HG02884 (cell line): Measurements from ENCODE around the gene PCCA.
"Not testable (repeated sequence)": the region's sequence is repeated elsewhere in the genome, so short reads cannot be mapped to it uniquely, and the experiment has no call there.

Source experiments
- ATAC-seq: cut with Tn5 transposase; IDR thresholded peaks from one replicate; pipeline ENCODE4 v1.9.1; 2021; ENCODE audit warnings: mild to moderate bottlenecking, moderate library complexity; ENCODE audit not compliant: unreplicated experiment

PCCA gene

GRCh38 chr13:100139817-100140216 lies 50.9 kb downstream of the PCCA start:
- no peak for ATAC-seq

- no peak for ATAC-seq
These were observed 51.5 kb downstream of the PCCA start for GRCh38 chr13:100140441-100140840.

DNA sequence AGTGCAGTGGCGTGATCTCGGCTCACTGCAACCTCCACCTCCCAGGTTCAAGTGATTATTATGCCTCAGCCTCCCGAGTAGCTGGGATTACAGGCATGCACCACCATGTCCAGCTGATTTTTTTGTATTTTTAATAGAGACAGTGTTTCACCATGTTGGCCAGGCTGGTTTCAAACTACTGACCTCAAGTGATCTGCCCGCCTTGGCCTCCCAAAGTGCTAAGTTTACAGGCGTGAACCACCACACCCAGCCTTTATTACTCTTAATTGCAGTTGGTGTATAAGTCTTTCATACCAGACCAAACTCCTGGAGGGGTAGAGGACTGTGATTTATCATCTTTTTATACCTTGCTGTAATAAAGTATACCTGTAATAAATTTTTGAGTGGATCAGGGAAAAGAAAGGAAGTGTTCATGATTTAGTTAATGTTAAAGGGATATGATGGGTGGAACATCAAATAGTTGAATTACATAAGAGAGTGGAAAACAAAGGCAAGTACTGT lies 52.6 kb downstream of the PCCA start:
- ATAC-seq, result not testable (repeated sequence)

- no peak for ATAC-seq
These were observed 57.6 kb downstream of the PCCA start for GRCh38 chr13:100146534-100146933.

DNA sequence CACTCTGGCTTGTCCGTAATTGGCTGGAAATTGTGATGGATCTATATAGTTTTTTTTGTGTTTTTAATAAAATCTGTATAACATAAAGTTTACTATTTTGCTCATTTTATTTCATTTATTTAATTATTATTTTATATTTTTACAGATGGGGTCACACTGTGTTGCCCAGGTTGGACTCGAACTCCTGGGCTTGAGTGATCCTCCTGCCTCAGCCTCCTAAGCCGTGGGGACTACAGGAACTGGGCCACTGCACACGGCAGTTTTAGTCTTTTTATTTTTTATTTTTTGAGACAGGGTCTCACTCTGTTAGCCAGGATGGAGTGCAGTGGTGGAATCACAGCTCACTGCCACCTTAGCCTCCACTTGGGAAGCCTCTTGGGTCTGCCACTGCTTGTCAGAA lies 58.9 kb downstream of the PCCA start:
- ATAC-seq, result no peak

- ATAC-seq, result no peak
These were observed 59.5 kb downstream of the PCCA start for GRCh38 chr13:100148422-100148821.

- ATAC-seq, result no peak
These were observed 60.5 kb downstream of the PCCA start for GRCh38 chr13:100149389-100149788.

- ATAC-seq, result not testable (repeated sequence)
These were observed 61.8 kb downstream of the PCCA start for GRCh38 chr13:100150711-100151110.

- no peak for ATAC-seq
These were observed 66.0 kb downstream of the PCCA start for GRCh38 chr13:100154842-100155416.

GRCh38 chr13:100156788-100157187 lies 67.9 kb downstream of the PCCA start:
- ATAC-seq, result no peak

DNA sequence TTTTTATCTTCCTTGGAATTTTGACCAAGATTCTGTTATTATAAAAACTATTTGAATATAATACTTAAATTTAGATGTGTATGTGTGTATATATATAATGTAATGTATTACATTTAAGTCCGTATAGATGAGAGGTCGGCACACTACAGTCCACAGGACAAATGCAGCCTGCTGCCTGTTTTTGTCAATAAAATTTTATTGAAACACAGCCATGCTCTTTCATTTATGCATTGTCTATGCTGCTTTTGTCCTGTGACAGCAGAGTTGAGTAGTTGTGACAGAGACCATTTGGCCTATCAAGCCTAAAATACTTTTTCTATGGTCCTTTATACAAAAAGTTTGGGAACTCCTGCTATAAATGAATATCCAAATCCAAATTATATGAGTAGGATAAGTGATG lies 69.7 kb downstream of the PCCA start:
- ATAC-seq, result no peak

GRCh38 chr13:100159584-100159983 lies 70.7 kb downstream of the PCCA start:
- ATAC-seq, result no peak

DNA sequence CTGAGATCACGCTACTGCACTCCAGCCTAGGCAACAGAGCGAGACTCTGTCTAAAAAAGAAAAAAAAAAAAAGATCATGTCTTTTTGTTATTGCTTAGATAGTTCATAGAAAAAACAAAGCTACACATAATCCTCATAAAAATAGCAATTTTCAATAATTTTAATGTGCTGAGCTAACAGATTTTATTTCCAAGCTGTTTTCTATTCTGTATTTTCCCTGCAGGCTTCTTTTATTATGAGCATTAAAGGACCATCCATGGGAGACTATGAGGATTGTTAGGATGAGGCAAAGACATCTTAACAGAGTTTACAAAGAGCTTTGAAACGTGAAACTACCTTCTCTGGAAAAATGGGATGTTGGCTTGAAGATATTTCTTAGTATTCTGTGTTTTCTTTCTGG lies 71.6 kb downstream of the PCCA start:
- ATAC-seq, result no peak

DNA sequence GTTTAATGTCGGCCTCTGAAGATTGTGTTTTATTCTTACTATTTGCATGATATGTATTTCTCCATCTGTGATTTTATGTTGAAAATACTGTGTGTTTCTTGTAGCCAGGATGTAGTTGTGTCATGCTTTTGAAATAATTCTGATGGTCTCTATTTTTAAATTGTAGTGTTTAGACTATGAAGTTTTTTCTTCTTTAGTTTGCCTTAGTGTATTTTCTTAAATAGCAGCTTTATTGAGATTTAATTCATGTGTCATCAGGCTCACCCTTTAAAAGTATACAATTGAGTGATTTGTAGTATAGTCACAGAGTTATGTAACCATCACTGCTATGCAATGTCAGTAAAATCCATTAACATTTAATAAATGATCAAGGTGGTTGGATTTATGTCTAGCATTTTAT lies 74.5 kb downstream of the PCCA start:
- no peak for ATAC-seq

DNA sequence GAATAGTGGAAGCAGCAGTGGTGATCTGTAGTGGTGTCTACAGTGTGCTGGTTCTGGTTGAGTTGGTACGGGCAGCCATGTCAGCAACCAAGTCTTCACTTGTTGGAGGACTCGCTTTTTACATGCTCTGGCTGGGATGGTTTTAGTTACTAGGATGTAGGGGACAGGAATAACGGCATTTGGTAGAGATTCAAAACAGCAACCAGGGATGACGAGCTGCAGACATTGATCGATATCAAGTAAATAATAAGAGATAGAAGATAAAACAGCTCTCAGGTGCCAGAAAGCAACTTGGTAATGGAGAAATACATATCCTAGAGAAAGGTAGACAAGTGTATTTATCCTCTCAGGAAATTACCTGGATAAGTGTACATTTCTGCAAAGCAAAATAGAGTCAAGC lies 84.3 kb downstream of the PCCA start:
- ATAC-seq, result no peak

DNA sequence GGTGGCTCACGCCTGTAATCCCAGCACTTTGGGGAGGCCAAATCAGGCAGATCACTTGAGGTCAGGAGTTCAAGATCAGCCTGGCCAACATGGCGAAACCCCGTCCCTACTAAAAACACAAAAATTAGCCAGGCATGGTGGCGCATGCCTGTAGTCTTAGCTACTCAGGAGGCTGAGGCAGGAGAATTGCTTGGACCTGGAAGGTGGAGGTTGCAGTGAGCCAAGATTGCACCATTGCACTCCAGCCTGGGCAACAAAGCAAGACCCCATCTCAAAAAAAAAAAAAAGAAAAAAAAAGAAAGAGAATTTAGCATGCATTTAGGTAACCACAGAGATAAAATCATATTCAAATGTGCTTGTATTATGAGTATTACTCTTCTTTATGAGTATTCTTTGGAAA lies 85.6 kb downstream of the PCCA start:
- not testable (repeated sequence) for ATAC-seq

DNA sequence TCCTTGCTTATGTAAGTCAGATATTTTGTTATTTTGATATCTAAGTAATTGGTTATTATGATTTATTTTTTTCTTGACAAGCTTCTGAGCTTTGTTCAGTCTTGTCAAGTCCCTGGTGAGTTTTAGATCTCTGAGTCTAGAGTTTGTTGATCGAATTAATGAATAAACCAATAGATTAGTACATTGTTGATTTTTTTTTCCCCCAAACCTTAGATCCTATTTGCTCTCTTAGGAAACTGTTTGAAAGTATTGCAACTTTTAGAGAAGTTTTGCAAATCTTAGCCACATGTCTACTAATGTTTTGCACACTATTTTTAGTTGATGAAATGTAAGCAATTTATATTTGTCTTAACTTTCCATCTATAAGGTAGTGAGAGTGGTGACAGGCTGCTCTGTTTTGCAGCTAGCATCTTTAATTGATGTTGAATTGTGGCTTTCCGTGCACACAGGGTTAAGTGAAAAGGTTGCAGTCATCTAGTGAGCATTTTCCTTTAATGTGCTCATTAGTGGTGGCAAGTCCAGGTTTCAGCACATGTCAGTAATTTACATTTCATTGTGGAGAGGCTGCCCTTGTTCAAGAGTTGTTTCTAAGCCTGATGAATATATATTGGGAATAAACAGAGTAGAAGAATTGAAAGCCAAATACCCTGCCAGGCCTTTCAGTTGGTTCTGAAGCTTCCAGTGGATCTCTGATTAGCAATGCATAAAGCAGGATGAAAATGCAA lies 86.3 kb downstream of the PCCA start:
- ATAC-seq, result no peak

DNA sequence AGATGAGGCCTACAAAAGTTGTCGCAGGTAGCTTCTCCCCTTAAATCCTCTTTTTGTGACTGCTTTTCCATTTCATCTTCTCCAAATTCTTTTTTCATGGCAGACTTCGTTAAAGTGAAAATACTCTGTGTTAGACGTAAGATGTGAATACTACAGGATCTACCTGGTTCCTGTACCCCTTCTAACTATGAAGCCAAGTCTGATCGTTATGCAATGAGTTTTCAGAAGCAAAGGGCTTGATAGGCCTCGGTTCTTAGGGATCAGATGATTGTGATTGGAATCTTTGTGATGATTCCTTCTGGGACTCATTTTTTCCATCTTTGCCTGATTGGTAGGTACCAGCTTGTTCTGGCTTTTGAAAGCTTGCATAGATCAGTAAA lies 86.9 kb downstream of the PCCA start:
- ATAC-seq, result no peak

GRCh38 chr13:100176801-100177400 lies 88.0 kb downstream of the PCCA start:
- ATAC-seq, result no peak

DNA sequence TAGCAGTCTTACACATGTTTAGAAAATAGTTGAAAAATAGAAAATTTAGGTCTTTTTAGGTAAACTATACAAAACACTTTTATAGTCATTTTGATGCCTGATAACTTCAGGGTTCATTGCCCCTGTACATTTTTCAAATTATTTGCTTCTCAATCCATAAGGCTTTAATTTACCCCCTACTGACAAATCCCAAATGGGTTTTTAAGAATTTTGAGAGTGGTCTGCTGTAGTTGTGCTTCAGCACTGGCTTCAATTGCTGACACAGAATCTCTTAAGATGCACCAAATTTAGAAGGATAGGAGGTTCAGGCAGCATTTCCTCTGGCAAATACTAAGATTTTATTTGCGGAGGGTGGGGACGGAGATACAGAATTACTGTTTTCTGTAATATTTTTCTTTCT lies 89.4 kb downstream of the PCCA start:
- no peak for ATAC-seq

DNA sequence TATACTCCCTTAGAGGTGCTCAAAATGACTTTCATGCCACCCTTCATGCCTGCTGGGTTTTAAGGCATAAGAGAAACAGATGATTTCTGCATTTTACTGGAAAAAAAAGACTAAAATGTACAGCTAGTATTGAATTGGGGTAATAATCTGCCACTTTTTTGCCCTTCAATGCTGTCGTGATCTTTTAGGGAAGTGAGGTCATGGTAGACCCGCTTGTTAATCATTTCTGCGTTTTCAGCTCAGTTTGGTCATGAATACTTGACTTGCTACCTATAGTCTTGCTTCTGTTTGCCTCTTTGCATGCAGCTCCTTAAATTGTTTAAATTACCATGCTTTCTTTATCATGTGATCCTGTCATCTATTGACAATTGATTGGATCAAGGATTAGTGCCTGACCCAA lies 90.4 kb downstream of the PCCA start:
- ATAC-seq, result no peak

DNA sequence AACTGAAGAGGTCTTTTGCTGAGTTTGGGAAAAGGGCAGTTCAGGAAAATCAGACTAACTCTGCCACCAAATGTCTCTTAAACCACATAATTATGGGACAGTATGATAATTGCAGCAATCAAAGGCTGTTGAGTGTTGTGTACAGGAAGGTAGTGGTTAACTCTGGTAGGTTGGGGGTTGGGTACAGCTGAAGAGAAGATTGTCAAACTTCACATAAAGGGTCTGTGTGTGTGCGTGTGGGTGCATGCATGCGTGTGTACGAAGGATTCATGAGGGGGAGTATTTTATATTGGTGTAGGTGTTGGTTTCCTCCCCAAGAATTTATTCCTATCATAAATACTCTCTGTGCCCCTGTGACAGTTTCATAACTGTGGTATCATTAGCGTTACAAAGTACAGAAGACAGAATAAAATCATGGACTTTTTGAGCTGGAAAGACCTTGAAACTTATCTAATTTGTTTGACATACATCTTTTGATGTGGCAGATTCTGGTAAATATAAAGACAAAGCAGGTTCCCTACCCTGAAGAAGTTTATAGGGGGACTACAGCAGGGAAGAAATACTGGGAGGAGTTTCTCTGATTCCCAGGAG lies 94.1 kb downstream of the PCCA start:
- no peak for ATAC-seq
